ENCODE measurements around the gene F2R. TPM values are rescaled to one million over a fixed set of nuclear protein-coding genes. Genes with fewer than 3 reads are reported as not detected.

The F2R gene
- total RNA-seq, 1 experiment from 2014 or later, result 3.6 TPM

GRCh38 chr5:76692274-76692540 is 23.7 kb upstream of the F2R start:
- intact Hi-C loops (cut with micrococcal nuclease; ENCODE audit: unreplicated experiment), result no loop called here

GRCh38 chr5:76692651-76693050 is 23.3 kb upstream of the F2R start:
- no peak for DNase-seq
- no peaks in the 10 kb centered on the region for H4K20me1 ChIP-seq (ENCODE audit: insufficient read depth)
- H3K27ac ChIP-seq, result no peak overlapping the region
- no peak overlapping the region for H3K4me2 ChIP-seq
- TF ChIP-seq CTCF (conservative IDR thresholded peaks at IDR 0.05) (no peak), EZH2 (IDR thresholded peaks at IDR 0.05; ENCODE audit: low read depth) (no peak)
- 0 out of 2 replicates have a peak, but pooled peaks cover 3% of the 10 kb centered on the region for H3F3A ChIP-seq (ENCODE audit: insufficient read depth, low read depth)
- H3K79me2 ChIP-seq (ENCODE audit: low read depth), result no peaks in the 10 kb centered on the region
- no peaks in the 10 kb centered on the region for H3K9me2 ChIP-seq (ENCODE audit: insufficient read depth)
- intact Hi-C loops (cut with micrococcal nuclease; ENCODE audit: unreplicated experiment), result no loop called here
- no peaks in the 10 kb centered on the region for H3K9me3 ChIP-seq (ENCODE audit: insufficient read depth, low read depth)
- H3K27me3 ChIP-seq (ENCODE audit: insufficient read depth, low read depth), result no peaks in the 10 kb centered on the region
- H3K4me3 ChIP-seq, result no peak overlapping the region
- H2AFZ ChIP-seq, result no peak overlapping the region
- H3K36me3 ChIP-seq (ENCODE audit: low read depth), result no peaks in the 10 kb centered on the region
- no TSS peak for BruUV-seq (replicated peaks)
- peaks cover 33% of the 10 kb centered on the region for H3K4me1 ChIP-seq (replicated peaks; ENCODE audit: insufficient read depth)
- ChIA-PET POLR2A (ENCODE audit: unreplicated experiment) (no interaction called here), CTCF (no interaction called here)

More at GRCh38 chr5:76692274-76692540, 23.7 kb upstream of the F2R start:
- no peaks in the 10 kb centered on the region for H3K27me3 ChIP-seq (ENCODE audit: insufficient read depth, low read depth)
- no peak for DNase-seq
- H4K20me1 ChIP-seq (ENCODE audit: insufficient read depth), result no peaks in the 10 kb centered on the region
- TF ChIP-seq EZH2 (IDR thresholded peaks at IDR 0.05; ENCODE audit: low read depth), result no peak
- TF ChIP-seq CTCF (conservative IDR thresholded peaks at IDR 0.05), result no peak
- no peaks in the 10 kb centered on the region for H3K36me3 ChIP-seq (ENCODE audit: low read depth)
- no peak overlapping the region for H3K27ac ChIP-seq
- no TSS peak for BruUV-seq (replicated peaks)
- H3F3A ChIP-seq (ENCODE audit: insufficient read depth, low read depth), result 0 out of 2 replicates have a peak, but pooled peaks cover 3% of the 10 kb centered on the region
- CTCF ChIA-PET, result no interaction called here
- H3K4me1 ChIP-seq (replicated peaks; ENCODE audit: insufficient read depth), result peaks cover 33% of the 10 kb centered on the region
- no peaks in the 10 kb centered on the region for H3K79me2 ChIP-seq (ENCODE audit: low read depth)
- H3K9me2 ChIP-seq (ENCODE audit: insufficient read depth), result no peaks in the 10 kb centered on the region
- H3K4me3 ChIP-seq, result no peak overlapping the region
- H2AFZ ChIP-seq, result no peak overlapping the region
- no peak overlapping the region for H3K4me2 ChIP-seq
- no peaks in the 10 kb centered on the region for H3K9me3 ChIP-seq (ENCODE audit: insufficient read depth, low read depth)
- POLR2A ChIA-PET (ENCODE audit: unreplicated experiment), result no interaction called here

- Histone ChIP-seq H3K9me3 (ENCODE audit: insufficient read depth, low read depth) (no peaks in the 10 kb centered on the region), H3K27me3 (ENCODE audit: insufficient read depth, low read depth) (no peaks in the 10 kb centered on the region), H3F3A (ENCODE audit: insufficient read depth, low read depth) (0 out of 2 replicates have a peak, but pooled peaks cover 3% of the 10 kb centered on the region), H3K27ac (no peak overlapping the region), H3K79me2 (ENCODE audit: low read depth) (no peaks in the 10 kb centered on the region), H4K20me1 (ENCODE audit: insufficient read depth) (no peaks in the 10 kb centered on the region), H3K4me1 (replicated peaks; ENCODE audit: insufficient read depth) (peaks cover 33% of the 10 kb centered on the region), H2AFZ (no peak overlapping the region), H3K4me3 (no peak overlapping the region), H3K9me2 (ENCODE audit: insufficient read depth) (no peaks in the 10 kb centered on the region), H3K4me2 (no peak overlapping the region), H3K36me3 (ENCODE audit: low read depth) (no peaks in the 10 kb centered on the region)
- CTCF ChIA-PET, result no interaction called here
- POLR2A ChIA-PET (ENCODE audit: unreplicated experiment), result no interaction called here
- no peak for TF ChIP-seq CTCF (conservative IDR thresholded peaks at IDR 0.05)
- TF ChIP-seq EZH2 (IDR thresholded peaks at IDR 0.05; ENCODE audit: low read depth), result no peak
- no peak for DNase-seq
- BruUV-seq (replicated peaks), result no TSS peak
- intact Hi-C loops (cut with micrococcal nuclease; ENCODE audit: unreplicated experiment), result no loop called here
Measured at GRCh38 chr5:76693141-76693540, 22.8 kb upstream of the F2R start.

Measured in PC-9 (cell line).